Testis (tissue), 3 donors: ENCODE data around the gene CHD1. TPM values are rescaled to one million over a fixed set of nuclear protein-coding genes. Genes with fewer than 3 reads are reported as not detected.

Experiments used
- DNase-seq: peaks from one replicate; pipeline ENCODE4 v3.0.0-alpha.2; 2019
- H3K27ac ChIP-seq, 2 donors: fragments of 200-600 bp; sonication (generic); one replicate each; pipeline ENCODE4 v1.5.1; 2019
- H3K27me3 ChIP-seq: fragments of 200-600 bp; sonication (generic); one replicate; pipeline ENCODE4 v1.5.1; 2019
- H3K36me3 ChIP-seq: fragments of 200-600 bp; sonication (generic); one replicate; pipeline ENCODE4 v1.5.1; 2017; ENCODE audit warnings: low read depth; ENCODE audit errors: missing control alignments
- H3K4me1 ChIP-seq: fragments of 200-600 bp; sonication (generic); one replicate; pipeline ENCODE4 v1.5.1; 2019
- H3K4me3 ChIP-seq, 2 donors: fragments of 200-600 bp; sonication (generic); one replicate each; pipeline ENCODE4 v1.5.1; 2017 to 2019
- H3K9me3 ChIP-seq: fragments of 200-600 bp; sonication (generic); one replicate; pipeline ENCODE4 v1.5.1; 2017
- CTCF ChIP-seq, 3 experiments: fragments of 450-650 bp in 2 of 3; fragments of 200-600 bp in 1 of 3; sonication (generic) in 1 of 3; IDR thresholded peaks; one replicate each; pipeline ENCODE4 v1.5.1; 2016 to 2019; ENCODE audit warnings: antibody characterized with exemption in 3 of 3, mild to moderate bottlenecking in 2 of 3, moderate library complexity in 1 of 3
- POLR2A ChIP-seq: fragments of 450-650 bp; IDR thresholded peaks from one replicate; pipeline ENCODE4 v1.6.1; 2017; ENCODE audit warnings: antibody characterized with exemption, mild to moderate bottlenecking, moderate library complexity
- WGBS, 2 donors: methylation state at CpG; one replicate each; pipeline ENCODE4 v1.1.5; 2018; 5-methylcytosine and 5-hydroxymethylcytosine counted together
- intact Hi-C: fragments of 100-400 bp; cut with DNase I; formaldehyde crosslinking; loops from one replicate; pipeline ENCODE4 v1.15.1; 2023; ENCODE audit warnings: low total_unique reads
- polyA plus RNA-seq: library from polyadenylated mRNA; stranded (reverse); fragments of 350-450 nt; fragmentation: Illumina TruSeq; extraction: RNeasy Lipid Tissue Mini Kit (QIAGEN cat#74804); gene quantifications from one replicate; pipeline ENCODE4 v1.2.3, GENCODE V29; 2014; ENCODE audit warnings: low read depth, low replicate concordance; ENCODE audit not compliant: insufficient read depth
- total RNA-seq, 2 donors: library from RNA; depleted of rRNA; stranded (reverse); fragments of >200 nt; gene quantifications; one replicate each; pipeline ENCODE4 v1.2.3, GENCODE V29; 2016

The CHD1 gene
- total and polyA plus RNA-seq, 3 donors from 2014 or later, result 23.7 to 117 (median 104) TPM

- Histone ChIP-seq H3K9me3 (no peaks in the 10 kb centered on the region), H3K27ac (no peak overlapping the region), H3K27me3 (no peaks in the 10 kb centered on the region), H3K4me1 (no peaks in the 10 kb centered on the region), H3K4me3 (no peak overlapping the region), H3K36me3 (no peaks in the 10 kb centered on the region)
- TF ChIP-seq CTCF (IDR thresholded peaks at IDR 0.05) (no peak), POLR2A (no peak)
- no peak for DNase-seq
- WGBS, 2 donors, result 94 to 95% methylated on average over 2 of the region's 2 CpGs
- intact Hi-C loops, result no loop called here
Observed at GRCh38 chr5:98975223-98975622, 46.4 kb upstream of the CHD1 start.

GRCh38 chr5:98969400-98969799, 40.6 kb upstream of the CHD1 start:
- Histone ChIP-seq H3K9me3 (no peaks in the 10 kb centered on the region), H3K27me3 (no peaks in the 10 kb centered on the region), H3K36me3 (no peaks in the 10 kb centered on the region), H3K4me1 (no peaks in the 10 kb centered on the region), H3K4me3 (no peak overlapping the region), H3K27ac (no peak overlapping the region)
- intact Hi-C loops, result no loop called here
- 85 to 91% methylated on average over 4 of the region's 4 CpGs for WGBS, 2 donors
- no peak for DNase-seq
- TF ChIP-seq POLR2A, result no peak
- TF ChIP-seq CTCF (IDR thresholded peaks at IDR 0.05), result no peak

DNA sequence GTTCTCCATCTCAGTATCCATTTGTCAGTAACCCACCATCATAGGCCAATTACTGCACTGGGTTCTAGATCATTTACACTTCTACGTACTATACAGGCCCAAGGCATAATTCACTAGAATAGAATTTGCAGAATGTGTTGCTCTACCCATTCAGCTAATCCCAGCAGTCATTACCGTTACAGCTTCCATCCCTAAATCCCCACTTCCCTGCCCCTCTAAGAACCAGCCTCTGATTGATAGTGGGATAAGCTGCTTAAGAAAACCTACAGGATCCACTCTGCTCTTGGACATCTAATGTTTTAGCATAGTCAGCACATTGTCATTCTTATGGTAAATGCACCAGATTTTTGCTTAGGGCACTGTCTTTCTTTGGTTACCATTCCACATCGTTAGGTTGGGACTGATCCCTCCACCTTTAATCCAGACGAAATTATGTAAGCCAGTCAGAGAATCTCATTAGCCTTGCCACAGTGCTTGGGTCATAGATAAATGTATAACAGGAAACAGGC, 39.3 kb upstream of the CHD1 start:
- 78 to 84% methylated on average over 4 of the region's 4 CpGs for WGBS, 2 donors
- Histone ChIP-seq H3K9me3 (no peaks in the 10 kb centered on the region), H3K27me3 (no peaks in the 10 kb centered on the region), H3K36me3 (no peaks in the 10 kb centered on the region), H3K27ac (no peak overlapping the region), H3K4me3 (no peak overlapping the region), H3K4me1 (no peaks in the 10 kb centered on the region)
- DNase-seq, result no peak
- intact Hi-C loops, result no loop called here
- no peak for TF ChIP-seq POLR2A
- no peak for TF ChIP-seq CTCF (IDR thresholded peaks at IDR 0.05)

GRCh38 chr5:98965226-98965625, 36.4 kb upstream of the CHD1 start:
- TF ChIP-seq CTCF (IDR thresholded peaks at IDR 0.05), result no peak
- no peak for TF ChIP-seq POLR2A
- 90 to 94% methylated on average over 4 of the region's 4 CpGs for WGBS, 2 donors
- Histone ChIP-seq H3K4me3 (no peak overlapping the region), H3K36me3 (no peaks in the 10 kb centered on the region), H3K27me3 (no peaks in the 10 kb centered on the region), H3K9me3 (no peaks in the 10 kb centered on the region), H3K4me1 (no peaks in the 10 kb centered on the region), H3K27ac (no peak overlapping the region)
- intact Hi-C loops, result no loop called here
- DNase-seq, result no peak

GRCh38 chr5:98964621-98965020, 35.8 kb upstream of the CHD1 start:
- Histone ChIP-seq H3K4me1 (no peaks in the 10 kb centered on the region), H3K9me3 (no peaks in the 10 kb centered on the region), H3K4me3 (no peak overlapping the region), H3K27ac (no peak overlapping the region), H3K27me3 (no peaks in the 10 kb centered on the region), H3K36me3 (no peaks in the 10 kb centered on the region)
- no peak for DNase-seq
- TF ChIP-seq POLR2A, result no peak
- TF ChIP-seq CTCF (IDR thresholded peaks at IDR 0.05), result no peak
- intact Hi-C loops, result no loop called here
